HG03565 (cell line): ENCODE results near the gene ENOX1.
"Not testable (repeated sequence)": the region's sequence is repeated elsewhere in the genome, so short reads cannot be mapped to it uniquely, and the experiment has no call there.

Experiments used
- ATAC-seq: cut with Tn5 transposase; IDR thresholded peaks from one replicate; pipeline ENCODE4 v1.9.1; 2021; ENCODE audit warnings: mild to moderate bottlenecking, moderate library complexity; ENCODE audit not compliant: unreplicated experiment

The ENOX1 gene

DNA sequence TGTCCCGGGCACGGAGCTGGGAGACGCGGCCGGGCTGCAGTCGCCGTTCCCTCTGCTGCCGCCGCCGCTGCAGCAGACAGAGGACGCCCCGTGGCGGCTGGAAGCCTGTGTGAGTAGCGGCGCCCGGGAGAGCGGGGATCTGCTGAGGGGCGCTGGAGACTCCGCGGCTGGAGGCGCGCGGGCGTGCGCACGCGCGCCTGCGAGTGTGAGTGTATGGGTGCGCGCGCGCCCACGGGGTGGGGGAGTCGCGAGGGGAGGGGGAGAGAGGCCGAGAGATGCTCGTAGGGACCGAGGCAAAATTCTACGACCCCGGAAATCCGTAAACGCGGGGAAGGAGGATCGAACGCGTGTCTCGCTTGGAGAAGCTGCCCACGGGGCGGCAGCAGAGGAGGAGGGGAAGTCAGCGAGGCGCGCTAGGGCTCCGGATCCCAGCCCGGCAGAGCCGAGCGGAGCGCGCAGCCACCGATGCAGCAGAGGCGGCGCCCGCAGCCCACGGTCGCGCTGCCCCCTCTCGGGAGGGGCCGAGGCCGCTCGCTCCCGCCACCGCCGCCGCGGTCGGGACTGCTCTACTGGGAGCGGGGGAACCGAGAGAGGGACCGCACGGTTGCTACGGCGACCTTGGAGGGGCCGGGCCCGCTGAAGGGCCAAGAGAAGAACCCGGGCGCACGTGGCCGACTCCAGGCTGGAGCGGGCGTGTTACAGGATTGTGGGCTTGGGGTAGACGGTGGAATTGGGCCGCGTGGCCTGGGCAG lies at the start of gene ENOX1:
ENOX1 (minus strand) TSS at position 207 of the 752 bp plus-strand sequence.
- no peak for ATAC-seq

DNA sequence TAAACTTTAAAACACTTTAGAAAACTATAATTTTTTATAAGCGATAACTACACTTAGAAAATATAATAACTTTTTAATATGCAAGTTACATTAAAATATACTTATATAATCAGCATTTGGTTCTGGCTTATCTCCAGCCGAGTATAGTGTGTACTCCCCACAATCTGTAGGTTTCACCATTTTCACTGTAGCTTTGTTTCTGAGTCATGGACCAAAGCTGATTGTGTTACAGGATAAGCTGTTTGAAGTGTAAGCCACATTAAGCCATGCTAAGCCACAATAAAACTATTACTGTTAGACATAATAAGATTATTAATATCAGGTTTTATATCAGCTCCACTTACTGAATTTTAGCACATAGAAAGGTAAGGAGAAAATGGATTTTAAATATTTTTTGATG lies 48.9 kb upstream of the ENOX1 start:
- ATAC-seq = no peak

DNA sequence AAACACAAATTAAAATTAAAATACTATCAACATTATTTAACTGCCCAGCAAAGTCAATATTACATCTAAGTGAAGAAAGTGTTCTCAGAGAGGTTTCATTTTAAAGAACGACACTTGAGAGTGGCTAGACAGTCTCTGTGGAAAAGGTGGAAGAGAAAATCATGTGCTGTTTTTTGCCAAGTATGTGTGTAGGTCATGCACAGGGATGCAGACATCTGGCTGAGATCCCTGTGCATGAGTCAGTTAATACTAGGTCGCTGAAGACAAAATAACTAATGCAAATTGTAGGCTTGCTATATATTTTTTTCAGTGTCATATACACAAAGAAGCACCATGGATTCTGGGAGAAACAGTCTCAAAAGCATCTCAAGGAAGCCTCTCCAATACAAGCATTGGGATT lies 44.3 kb upstream of the ENOX1 start:
- ATAC-seq = no peak

DNA sequence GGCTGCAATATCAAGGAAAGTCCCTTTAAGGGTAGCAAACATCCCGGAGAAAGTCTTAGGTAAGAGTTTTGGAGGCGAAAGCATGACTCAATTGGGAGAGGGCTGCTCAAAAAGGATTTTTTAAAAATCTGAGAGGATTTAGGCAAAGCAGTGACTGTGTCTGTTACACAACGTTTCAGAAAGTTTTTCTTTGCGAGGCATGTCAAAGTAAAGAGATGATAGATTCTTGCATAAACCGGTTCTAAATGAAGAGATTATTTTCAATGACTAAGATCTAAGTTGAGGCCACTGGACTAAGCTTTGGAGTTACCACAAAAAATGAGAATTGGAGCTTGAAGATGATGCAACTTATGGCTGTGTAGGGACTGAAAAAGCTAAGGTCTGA lies 43.7 kb upstream of the ENOX1 start:
- ATAC-seq = no peak

DNA sequence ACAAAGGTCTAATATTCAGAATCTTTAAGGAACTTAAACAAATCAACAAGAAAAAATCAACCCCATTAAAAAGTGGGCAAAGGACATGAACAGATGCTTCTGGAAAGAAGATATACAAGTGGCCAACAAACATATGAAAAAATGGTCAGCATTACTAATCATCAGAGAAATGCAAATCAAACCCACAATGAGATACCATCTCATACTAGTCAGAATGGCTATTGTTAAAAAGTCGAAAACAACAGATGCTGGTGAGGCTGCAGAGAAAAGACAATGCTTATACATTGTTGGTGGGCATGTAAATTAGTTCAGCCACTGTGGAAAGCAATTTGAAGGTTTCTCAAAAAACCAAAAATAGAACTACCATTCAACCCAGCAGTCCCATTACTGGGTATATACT lies 37.9 kb upstream of the ENOX1 start:
- not testable (repeated sequence) for ATAC-seq

DNA sequence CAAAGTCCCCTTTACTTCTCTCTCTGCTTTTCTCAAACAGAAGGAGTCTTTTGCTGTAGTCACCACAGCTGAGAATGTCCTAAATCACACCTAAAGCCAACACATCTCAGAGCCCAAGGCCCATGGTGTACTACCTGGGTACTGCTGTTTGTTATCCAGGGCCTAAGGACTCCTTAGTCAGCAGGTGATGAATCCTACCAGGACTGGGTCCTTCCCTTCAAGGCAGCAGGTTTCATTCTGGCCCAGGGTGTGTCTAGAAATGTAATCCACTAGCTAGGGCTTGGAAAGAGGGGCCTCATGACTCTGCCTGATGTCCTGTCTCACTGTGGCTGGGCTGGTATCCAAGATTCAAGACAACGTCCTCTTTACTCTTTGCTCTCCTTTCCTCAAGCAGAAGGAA lies 36.2 kb upstream of the ENOX1 start:
- no peak for ATAC-seq

DNA sequence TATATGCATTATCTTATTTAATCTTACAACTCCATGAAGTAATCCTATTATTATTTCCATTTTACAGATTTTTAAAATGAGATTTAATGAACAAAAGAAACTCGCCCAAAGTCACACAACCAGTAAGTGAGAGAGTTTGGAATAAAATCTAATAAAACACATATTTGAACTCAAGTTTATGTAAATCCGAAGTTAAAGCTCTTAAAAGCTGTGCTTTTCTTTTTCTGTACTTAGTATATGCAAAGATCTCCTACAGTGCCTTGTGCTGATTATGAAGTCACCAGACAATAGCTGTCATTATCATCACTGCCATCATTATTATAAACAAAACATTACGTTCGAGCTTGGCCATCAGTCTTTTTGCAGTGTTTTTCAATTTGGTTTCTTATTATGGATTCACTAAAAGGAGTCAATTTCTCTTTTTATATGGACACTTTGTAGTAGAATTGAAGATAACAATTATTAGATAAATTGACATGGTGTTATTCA lies 29.7 kb upstream of the ENOX1 start:
- ATAC-seq = no peak

DNA sequence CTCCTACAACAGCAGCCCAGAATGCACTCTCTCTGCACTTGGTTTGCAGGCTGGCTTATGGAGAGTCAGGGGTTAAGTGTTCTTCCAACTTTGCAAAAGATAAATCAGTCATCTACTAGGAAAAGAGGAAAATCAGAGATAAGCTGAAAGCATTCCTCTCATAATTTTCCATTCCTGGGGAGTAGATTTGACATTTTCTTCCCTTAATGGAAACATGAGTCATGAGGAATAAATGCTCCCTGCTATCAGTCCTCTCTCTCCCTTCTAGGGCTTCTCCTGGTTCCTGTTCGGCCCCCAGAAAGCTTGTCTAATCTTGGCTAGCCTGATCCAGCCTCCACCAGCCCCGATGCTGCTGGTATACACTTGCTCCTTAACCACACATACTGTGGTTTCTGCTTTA lies 28.4 kb upstream of the ENOX1 start:
- ATAC-seq = no peak

DNA sequence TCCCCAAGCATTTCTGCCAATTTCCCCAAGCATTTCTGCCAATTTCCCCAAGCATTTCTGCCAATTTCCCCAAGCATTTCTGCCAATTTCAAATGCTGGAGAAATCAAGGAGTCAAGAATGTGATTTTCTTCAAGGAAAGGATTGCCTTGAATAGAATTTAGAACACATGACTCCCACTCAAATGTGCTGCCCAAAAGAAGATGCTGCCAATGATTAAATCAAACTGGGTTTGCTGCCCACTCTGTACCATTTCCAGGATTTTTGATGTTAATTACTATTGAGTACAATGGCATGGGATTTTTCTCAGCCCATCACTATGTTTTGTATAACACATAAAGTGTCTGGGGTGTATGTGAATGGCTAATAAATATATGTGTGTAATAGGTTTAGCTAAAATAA lies 21.9 kb upstream of the ENOX1 start:
- no peak for ATAC-seq

DNA sequence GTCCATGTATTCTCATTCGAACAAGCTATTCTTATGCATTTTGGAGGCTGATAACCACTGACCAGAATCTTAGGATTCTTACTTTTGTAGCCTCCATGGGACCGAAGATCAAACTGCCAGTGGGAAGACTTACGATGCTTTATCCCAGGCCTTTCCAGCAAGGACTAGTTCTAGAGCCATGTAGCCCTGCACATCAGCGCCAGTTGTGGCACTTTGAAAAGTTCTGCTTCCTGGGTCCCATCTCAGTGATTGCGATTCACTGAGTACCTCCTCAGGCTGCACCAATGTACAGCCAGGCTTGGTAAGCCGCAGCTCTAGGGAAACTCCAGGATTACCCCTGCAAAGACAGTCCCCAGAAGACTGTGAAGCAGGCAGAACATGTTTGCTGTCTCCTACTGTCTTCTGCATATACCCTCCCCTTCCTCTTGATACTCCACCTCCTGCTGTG lies 18.9 kb upstream of the ENOX1 start:
- no peak for ATAC-seq

DNA sequence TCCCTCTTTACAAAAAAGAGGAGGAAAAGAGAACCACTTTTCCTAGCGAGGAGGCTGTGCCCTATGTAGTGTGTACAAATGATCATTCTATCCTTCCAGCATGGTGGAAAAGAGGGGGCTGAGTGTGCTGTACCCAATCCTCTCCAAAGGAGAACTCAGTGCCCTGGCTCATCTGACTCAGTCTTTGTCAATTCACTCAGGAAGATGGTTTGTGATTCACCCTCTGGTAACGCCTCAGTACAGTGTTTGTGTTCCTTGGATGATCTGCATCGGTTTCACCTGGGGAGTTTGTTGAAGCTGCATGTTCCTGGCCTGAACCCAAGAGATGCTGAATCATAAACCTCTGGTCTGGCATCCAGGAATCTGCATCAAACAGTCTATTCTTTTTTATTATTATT lies 18.3 kb upstream of the ENOX1 start:
- no peak for ATAC-seq

DNA sequence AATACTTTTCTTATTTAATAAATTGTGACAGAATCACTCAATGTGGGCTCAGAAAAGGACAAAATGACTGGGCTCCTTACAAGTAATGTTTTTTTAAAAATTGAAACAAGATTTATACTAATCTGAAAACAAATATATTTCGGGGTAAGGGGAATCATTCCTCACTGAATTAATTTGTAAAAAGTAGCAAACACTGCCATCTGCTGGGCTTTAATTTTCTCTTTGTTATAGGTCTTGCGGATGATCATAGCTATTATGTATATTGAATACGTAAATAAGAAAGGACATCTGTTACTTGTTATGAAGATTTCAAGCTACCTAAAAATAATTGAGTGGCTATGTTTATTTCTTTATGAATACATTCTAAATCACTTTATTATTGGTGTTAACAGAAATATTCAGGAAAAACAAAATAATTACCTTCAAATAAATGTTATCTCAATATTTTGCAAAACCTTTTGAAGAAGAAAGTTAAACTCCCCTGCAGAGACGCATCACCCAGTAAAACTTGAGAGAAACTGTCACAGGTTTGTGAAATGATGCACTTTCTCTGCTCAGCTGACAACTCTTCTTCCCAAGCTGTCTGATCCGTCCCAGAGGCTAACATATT lies 17.8 kb upstream of the ENOX1 start:
- no peak for ATAC-seq

DNA sequence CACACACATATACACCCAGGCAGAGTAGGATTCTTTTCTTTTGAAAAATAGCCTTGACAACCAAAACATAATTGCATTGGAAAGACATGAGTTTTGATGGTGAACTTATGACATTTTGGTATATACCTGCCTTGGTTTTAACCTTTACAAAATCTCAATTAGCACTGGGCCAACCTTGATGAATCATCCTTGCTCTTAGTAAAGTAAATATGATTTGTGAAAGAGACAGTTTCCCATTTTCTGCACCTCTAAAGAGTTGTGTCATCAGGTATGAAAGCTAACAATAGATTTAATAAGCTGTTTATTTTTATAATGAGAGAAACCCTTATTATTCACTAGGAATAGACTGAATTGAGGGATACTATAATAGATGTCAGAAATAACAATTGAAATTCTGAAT lies 15.7 kb upstream of the ENOX1 start:
- no peak for ATAC-seq

DNA sequence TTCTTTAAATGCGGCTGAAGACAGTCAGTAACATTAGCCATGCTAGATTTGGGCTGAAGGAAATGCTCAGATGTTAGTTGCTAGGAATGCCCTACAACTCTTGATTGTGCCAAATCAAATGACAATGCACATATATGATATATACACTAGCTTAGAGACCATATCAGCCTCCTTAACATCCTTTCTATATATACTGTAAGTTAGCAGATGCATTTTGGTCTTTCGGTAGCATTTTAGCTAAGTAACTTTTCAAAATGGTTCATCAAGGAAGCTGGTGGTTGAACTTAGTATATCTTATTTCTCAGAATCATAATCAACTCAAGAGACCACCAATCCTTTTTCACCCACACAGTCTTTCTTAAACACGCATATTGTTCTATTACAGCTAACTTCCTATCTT lies 14.1 kb upstream of the ENOX1 start:
- no peak for ATAC-seq

DNA sequence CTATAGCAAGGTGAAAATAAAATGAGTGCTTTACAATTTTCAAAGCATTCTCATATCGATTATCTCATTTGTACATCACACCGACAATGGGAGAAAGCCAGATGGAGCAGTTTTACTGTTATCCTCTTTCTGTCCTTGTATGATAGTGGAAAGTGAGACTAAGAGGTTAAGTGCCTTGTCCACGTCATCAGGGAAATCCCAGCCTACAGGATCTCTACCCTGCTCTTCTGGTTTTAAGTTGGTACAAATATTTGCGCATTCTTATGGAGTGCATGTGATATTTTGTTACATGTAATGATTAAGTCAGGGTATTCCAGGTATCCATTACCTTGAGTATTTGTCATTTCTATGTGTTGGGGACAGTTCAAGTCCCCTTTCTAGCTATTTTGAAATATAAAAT lies 12.4 kb upstream of the ENOX1 start:
- ATAC-seq = no peak

DNA sequence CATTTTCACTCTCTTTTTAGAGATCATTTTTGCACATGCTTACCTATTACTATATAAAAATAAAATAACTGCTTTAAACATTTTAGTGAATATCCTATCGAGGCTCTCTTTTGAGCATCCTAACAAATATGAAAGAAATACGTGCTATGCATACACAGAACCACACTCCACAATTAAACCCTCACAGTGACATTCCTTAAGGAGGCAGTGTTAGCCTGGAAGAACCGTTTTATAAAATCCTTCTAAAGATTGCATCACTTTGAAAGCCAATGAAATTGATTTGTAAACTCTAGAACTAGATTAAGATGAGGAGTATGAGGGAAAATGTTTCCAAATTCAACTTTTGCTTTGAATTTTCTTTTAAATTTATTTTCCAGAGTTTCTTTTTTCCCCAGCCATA lies 11.1 kb upstream of the ENOX1 start:
- no peak for ATAC-seq

DNA sequence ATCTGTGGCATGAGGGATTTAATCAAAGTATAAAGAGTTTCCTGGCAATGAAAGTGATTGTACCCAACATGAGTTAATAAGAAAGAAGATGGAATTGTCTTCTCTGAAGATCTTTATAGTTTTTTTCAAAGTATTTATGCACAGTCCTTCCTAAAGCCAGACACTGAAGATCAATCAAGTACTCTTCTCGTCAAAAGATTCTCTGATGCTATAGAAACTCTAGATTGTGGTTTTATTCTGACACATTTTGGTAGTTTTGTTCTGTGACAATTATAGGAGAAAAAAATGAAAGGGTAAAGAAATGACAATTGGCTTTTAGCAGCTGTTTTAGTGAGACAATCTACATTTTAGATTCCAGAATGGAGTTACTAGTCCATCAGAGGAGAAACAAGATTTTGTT lies 10.4 kb upstream of the ENOX1 start:
- ATAC-seq = no peak

DNA sequence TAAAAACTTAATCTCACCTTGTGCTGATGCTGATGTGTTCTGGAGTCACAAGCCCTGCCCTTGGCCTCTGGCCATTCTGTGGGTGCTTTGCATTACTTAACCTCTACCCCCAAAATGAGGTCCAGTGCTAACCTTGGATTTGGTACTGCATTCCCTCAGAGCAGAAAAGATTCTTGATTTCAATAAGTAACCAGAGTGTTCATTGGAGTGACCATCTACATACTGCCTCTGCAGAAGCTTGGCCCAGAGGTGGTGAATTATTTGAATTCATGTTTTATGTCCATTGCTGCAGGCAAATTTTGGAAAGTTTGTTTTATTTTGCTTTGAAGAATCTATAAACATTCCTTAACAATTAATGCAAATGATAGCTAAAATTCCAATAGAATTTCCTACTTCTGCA lies 7.6 kb upstream of the ENOX1 start:
- ATAC-seq = no peak

DNA sequence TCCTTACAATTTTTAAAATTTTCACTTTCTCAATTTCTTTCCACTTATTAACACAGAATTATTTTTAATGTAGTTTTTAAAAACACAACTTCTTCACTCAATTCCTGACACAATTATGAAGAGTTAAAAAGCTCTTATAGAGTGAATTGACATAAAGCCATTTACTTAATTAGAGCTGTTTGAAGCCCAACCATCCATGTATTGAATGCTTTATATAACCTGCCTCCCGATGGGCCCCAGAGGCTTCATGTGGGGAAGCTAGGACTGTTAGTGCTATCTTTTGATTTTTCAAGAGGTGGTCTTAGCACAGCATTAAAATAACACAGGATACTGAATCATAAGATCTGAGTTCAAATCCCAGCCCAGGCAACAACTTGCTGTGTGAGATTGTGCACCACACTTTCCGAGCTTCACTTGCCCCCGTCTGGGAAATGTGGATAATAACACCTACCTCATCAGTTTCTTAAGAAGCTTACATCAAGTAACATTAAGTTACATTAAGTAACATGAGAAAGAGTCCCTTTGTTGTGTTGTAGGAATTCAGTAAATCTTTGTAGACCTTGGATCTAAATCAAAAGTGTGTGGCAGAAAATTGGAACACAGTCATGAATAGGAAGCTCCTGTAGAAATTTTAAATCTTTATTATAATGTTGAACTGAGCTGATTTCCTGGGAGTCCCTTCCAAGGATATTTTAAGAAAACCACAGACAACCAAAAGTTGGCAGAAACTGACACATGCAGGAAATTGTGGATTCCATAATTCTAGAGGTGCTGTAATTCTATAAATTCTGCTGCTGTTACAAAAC lies 5.5 kb upstream of the ENOX1 start:
- no peak for ATAC-seq

DNA sequence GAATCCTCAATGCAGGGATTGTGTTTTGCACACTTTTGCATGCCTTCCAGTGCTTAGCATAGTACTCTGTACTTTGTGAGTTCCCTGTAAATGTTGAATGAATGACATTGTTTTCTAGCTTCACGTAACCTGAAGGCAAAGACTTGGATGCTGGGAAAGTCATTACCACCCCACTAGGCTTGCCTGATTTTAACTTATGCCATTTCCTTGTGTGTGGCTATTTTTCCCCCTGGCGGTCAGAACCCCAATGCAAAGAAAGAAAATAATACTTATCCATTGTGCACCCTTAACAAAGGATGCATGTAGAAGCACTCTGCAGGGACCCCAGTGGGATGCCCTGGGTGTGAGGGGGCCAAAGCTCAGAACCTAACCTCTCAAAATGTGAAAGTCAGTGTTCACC lies 1.2 kb upstream of the ENOX1 start:
- no peak for ATAC-seq

DNA sequence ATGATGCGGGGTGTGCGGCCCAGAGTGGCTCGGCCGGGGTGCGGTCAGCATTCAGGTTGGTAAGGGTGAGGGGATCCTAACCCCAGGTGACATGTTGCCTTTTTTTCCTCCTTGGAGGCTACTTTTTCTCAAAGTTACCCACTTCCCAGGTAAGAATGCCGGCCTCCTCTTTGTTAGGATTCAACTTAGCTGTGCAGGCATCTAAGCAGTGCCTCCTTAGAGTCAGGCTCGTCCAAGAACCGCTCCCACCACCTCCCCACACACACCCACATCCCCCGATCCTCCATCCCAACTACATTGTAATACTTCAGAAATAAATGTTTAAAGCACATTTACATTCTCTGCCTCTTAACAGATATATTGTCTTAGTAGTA lies 733 bp upstream of the ENOX1 start:
- no peak for ATAC-seq

DNA sequence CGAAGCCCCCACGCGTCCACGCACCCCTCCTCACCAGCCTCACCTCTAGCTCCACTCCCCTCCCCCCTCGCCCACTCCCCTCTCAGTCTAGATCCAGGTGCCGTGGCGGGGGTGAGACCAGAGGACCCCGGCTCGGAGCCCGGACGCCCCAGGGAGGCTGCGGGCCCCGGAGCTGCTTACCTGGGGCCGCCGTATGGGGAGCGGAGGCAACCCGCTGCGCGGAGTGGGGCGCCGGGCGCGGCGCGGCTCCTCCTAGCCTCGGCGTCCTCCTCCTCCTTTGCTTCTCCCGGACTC lies 353 bp downstream of the ENOX1 start:
- ATAC-seq = no peak
